Tibial artery (tissue), 4 donors: ENCODE data around the gene ZNF708.
"Not testable (repeated sequence)": the region's sequence is repeated elsewhere in the genome, so short reads cannot be mapped to it uniquely, and the experiment has no call there.

Source experiments
- DNase-seq, 2 donors: peaks; one replicate each; pipeline ENCODE4 v3.0.0-alpha.2; 2019
- H3K27ac ChIP-seq, 2 donors: fragments of 200-600 bp; sonication (generic) in 1 of 2; 1 replicate in 1 of 2; 2 replicates in 1 of 2; pipeline ENCODE4 v1.5.1; 2018 to 2019; ENCODE audit warnings: mild to moderate bottlenecking in 1 of 2
- H3K27me3 ChIP-seq, 2 donors: fragments of 200-600 bp; sonication (generic) in 1 of 2; one replicate each; pipeline versions ENCODE4 v1.5.1 to v1.6.0; 2016 to 2019
- H3K36me3 ChIP-seq, 3 donors: fragments of 200-600 bp; sonication (generic) in 2 of 3; one replicate each; pipeline ENCODE4 v1.5.1; 2016 to 2019; ENCODE audit warnings: mild to moderate bottlenecking in 2 of 3
- H3K4me1 ChIP-seq, 4 donors: fragments of 200-600 bp; sonication (generic) in 2 of 4; 1 replicate in 3 of 4; 2 replicates in 1 of 4; pipeline ENCODE4 v1.5.1; 2016 to 2019
- H3K4me3 ChIP-seq, 2 donors: fragments of 200-600 bp; sonication (generic) in 1 of 2; 1 replicate in 1 of 2; 2 replicates in 1 of 2; pipeline ENCODE4 v1.5.1; 2018 to 2019; ENCODE audit warnings: mild to moderate bottlenecking in 2 of 2
- H3K9me3 ChIP-seq, 3 donors: fragments of 200-600 bp; sonication (generic) in 1 of 3; one replicate each; pipeline ENCODE4 v1.5.1; 2016 to 2019
- CTCF ChIP-seq, 2 experiments: fragments of 200-600 bp in 1 of 2; fragments of 450-650 bp in 1 of 2; IDR thresholded peaks; one replicate each; pipeline ENCODE4 v1.5.1; 2017 to 2019; ENCODE audit warnings: antibody characterized with exemption in 2 of 2, mild to moderate bottlenecking in 1 of 2, moderate library complexity in 1 of 2
- intact Hi-C: fragments of 100-400 bp; cut with DNase I; formaldehyde crosslinking; loops from one replicate; pipeline ENCODE4 v1.15.0; 2023; ENCODE audit warnings: low total_unique reads

The ZNF708 gene

GRCh38 chr19:21317821-21318220, 11.4 kb downstream of the ZNF708 start:
- no peak overlapping the region for H3K4me3 ChIP-seq
- H3K4me1 ChIP-seq: peaks cover 0 to 42% (median 8%) of the 10 kb centered on the region in 4 donors
- no peaks in the 10 kb centered on the region for H3K27me3 ChIP-seq
- H3K9me3 ChIP-seq: no peaks in the 10 kb centered on the region
- no peak for DNase-seq
- TF ChIP-seq CTCF (IDR thresholded peaks at IDR 0.05): no peak
- peaks cover 0 to 12% (median 0%) of the 10 kb centered on the region in 3 donors for H3K36me3 ChIP-seq
- H3K27ac ChIP-seq: no peak overlapping the region
- intact Hi-C loops: no loop called here

GRCh38 chr19:21314676-21315075, 14.5 kb downstream of the ZNF708 start:
- Histone ChIP-seq H3K4me3 (no peak overlapping the region), H3K9me3 (no peaks in the 10 kb centered on the region), H3K27ac (no peak overlapping the region), H3K36me3 (peaks cover 0 to 16% (median 4%) of the 10 kb centered on the region in 3 donors), H3K4me1 (peaks cover 0 to 24% (median 6%) of the 10 kb centered on the region in 4 donors), H3K27me3 (no peaks in the 10 kb centered on the region)
- TF ChIP-seq CTCF (IDR thresholded peaks at IDR 0.05): no peak
- DNase-seq: no peak
- intact Hi-C loops: no loop called here

- intact Hi-C loops: not testable (repeated sequence)
These were observed 16.4 kb downstream of the ZNF708 start for GRCh38 chr19:21312807-21313206.

GRCh38 chr19:21308773-21309172, 20.4 kb downstream of the ZNF708 start:
- Histone ChIP-seq H3K4me1 (peaks cover 0 to 5% (median 0%) of the 10 kb centered on the region in 4 donors), H3K36me3 (peaks cover 22 to 53% (median 46%) of the 10 kb centered on the region in 3 donors), H3K4me3 (no peak overlapping the region), H3K27me3 (no peaks in the 10 kb centered on the region), H3K27ac (no peak overlapping the region), H3K9me3 (no peaks in the 10 kb centered on the region)
- intact Hi-C loops: no loop called here
- DNase-seq: no peak
- no peak for TF ChIP-seq CTCF (IDR thresholded peaks at IDR 0.05)

More at GRCh38 chr19:21312807-21313206, 16.4 kb downstream of the ZNF708 start:
- Histone ChIP-seq H3K36me3 (peaks cover 0 to 19% (median 18%) of the 10 kb centered on the region in 3 donors), H3K4me1 (peaks cover 0 to 16% (median 4%) of the 10 kb centered on the region in 4 donors)
- not testable (repeated sequence) for H3K9me3 ChIP-seq, H3K27ac ChIP-seq, H3K27me3 ChIP-seq, H3K4me3 ChIP-seq, DNase-seq

GRCh38 chr19:21306881-21307479, 22.2 kb downstream of the ZNF708 start:
- H3K4me3 ChIP-seq, DNase-seq, intact Hi-C loops, H3K4me1 ChIP-seq, H3K9me3 ChIP-seq, H3K27me3 ChIP-seq, H3K27ac ChIP-seq: not testable (repeated sequence)
- peaks cover 40 to 69% (median 56%) of the 10 kb centered on the region in 3 donors for H3K36me3 ChIP-seq

- H3K27me3 ChIP-seq, H3K4me1 ChIP-seq, intact Hi-C loops, H3K4me3 ChIP-seq, DNase-seq, H3K27ac ChIP-seq: not testable (repeated sequence)
- Histone ChIP-seq H3K9me3 (peaks cover 6 to 68% (median 14%) of the 10 kb centered on the region in 3 donors), H3K36me3 (peaks cover 60 to 90% (median 73%) of the 10 kb centered on the region in 3 donors)
These were observed 35.4 kb downstream of the ZNF708 start for GRCh38 chr19:21293768-21294167.

GRCh38 chr19:21269813-21270212, 59.4 kb downstream of the ZNF708 start:
- TF ChIP-seq CTCF (IDR thresholded peaks at IDR 0.05): no peak
- Histone ChIP-seq H3K36me3 (no peaks in the 10 kb centered on the region), H3K4me3 (no peak overlapping the region), H3K27me3 (no peaks in the 10 kb centered on the region), H3K27ac (no peak overlapping the region), H3K9me3 (peaks cover under 1 to 51% (median 17%) of the 10 kb centered on the region in 3 donors), H3K4me1 (no peaks in the 10 kb centered on the region)
- intact Hi-C loops: no loop called here
- DNase-seq: no peak
